ENCODE data around the gene RNU6-1.
A peak's percentile ranks its signal among the peaks of the same experiment; 100 is the strongest.

- TF ChIP-seq CTCF (IDR thresholded peaks at IDR 0.05) (peak in 1 of 4 experiments; percentile 7), POLR2A (IDR thresholded peaks at IDR 0.05) (no peak), EP300 (IDR thresholded peaks at IDR 0.05) (no peak), POLR2AphosphoS5 (IDR thresholded peaks at IDR 0.05) (peak in 2 of 4 donors; percentile 9 to 23)
These were observed 984 bp downstream of the RNU6-1 start for GRCh38 chr15:67838789-67839332.

Data from sigmoid colon (tissue), 4 donors.